ENCODE data around the gene OLFM1. TPM values are rescaled to one million over a fixed set of nuclear protein-coding genes. Genes with fewer than 3 reads are reported as not detected.

OLFM1 gene
- total RNA-seq, 1 donor from 2014 or later, result 5.5 TPM

GRCh38 chr9:135039266-135039870, 48.1 kb upstream of the OLFM1 start:
- Histone ChIP-seq H2AFZ (ENCODE audit: low read depth, low read length) (no peak overlapping the region), H3K27ac (ENCODE audit: low read depth, low read length) (no peak overlapping the region), H3K27me3 (ENCODE audit: insufficient read depth, low read length) (peaks cover 2% of the 10 kb centered on the region), H3K4me2 (ENCODE audit: low read length) (no peak overlapping the region), H4K20me1 (ENCODE audit: insufficient read depth, low read length) (no peaks in the 10 kb centered on the region), H3K79me2 (ENCODE audit: insufficient read depth, low read length) (no peaks in the 10 kb centered on the region), H3K36me3 (ENCODE audit: insufficient read depth, low read length) (no peaks in the 10 kb centered on the region), H3K4me1 (ENCODE audit: insufficient read depth, low read length) (no peaks in the 10 kb centered on the region), H3K9ac (ENCODE audit: low read length) (no peak overlapping the region), H3K9me3 (ENCODE audit: insufficient read depth, low read depth, low read length) (no peaks in the 10 kb centered on the region), H3K4me3 (ENCODE audit: insufficient read depth, low read depth, low read length) (no peak overlapping the region)
- DNase-seq (ENCODE audit: low read depth) (no peak), FAIRE-seq (no peak)
- peaks cover 67% of the 10 kb centered on the region for H3K27me3 Mint-ChIP-seq (ENCODE audit: low read depth, unreplicated experiment)
- TF ChIP-seq EZH2 (IDR thresholded peaks at IDR 0.05; ENCODE audit: insufficient read depth, low read length) (no peak), CTCF (IDR thresholded peaks at IDR 0.05; ENCODE audit: insufficient read depth, low read depth, low read length) (no peak)
- no peak overlapping the region for H3K27ac Mint-ChIP-seq (ENCODE audit: unreplicated experiment)
- H3K4me1 Mint-ChIP-seq (ENCODE audit: low read depth, unreplicated experiment), result no peaks in the 10 kb centered on the region
- no peaks in the 10 kb centered on the region for H3K9me3 Mint-ChIP-seq (ENCODE audit: unreplicated experiment)
- no peaks in the 10 kb centered on the region for H3K36me3 Mint-ChIP-seq (ENCODE audit: low read depth, unreplicated experiment)
- no peak overlapping the region for H3K4me3 Mint-ChIP-seq (ENCODE audit: unreplicated experiment)

GRCh38 chr9:135039916-135040645, 47.4 kb upstream of the OLFM1 start:
- H4K20me1 ChIP-seq (ENCODE audit: insufficient read depth, low read length), result no peaks in the 10 kb centered on the region
- H3K4me2 ChIP-seq (ENCODE audit: low read length), result no peak overlapping the region
- H3K9ac ChIP-seq (ENCODE audit: low read length), result no peak overlapping the region
- H2AFZ ChIP-seq (ENCODE audit: low read depth, low read length), result no peak overlapping the region
- no peaks in the 10 kb centered on the region for H3K4me1 ChIP-seq (ENCODE audit: insufficient read depth, low read length)
- no peak for FAIRE-seq
- peaks cover 2% of the 10 kb centered on the region for H3K27me3 ChIP-seq (ENCODE audit: insufficient read depth, low read length)
- no peaks in the 10 kb centered on the region for H3K36me3 ChIP-seq (ENCODE audit: insufficient read depth, low read length)
- Mint-ChIP-seq H3K9me3 (ENCODE audit: unreplicated experiment) (no peaks in the 10 kb centered on the region), H3K4me3 (ENCODE audit: unreplicated experiment) (no peak overlapping the region), H3K27ac (ENCODE audit: unreplicated experiment) (no peak overlapping the region), H3K4me1 (ENCODE audit: low read depth, unreplicated experiment) (no peaks in the 10 kb centered on the region), H3K27me3 (ENCODE audit: low read depth, unreplicated experiment) (peaks cover 67% of the 10 kb centered on the region), H3K36me3 (ENCODE audit: low read depth, unreplicated experiment) (no peaks in the 10 kb centered on the region)
- H3K9me3 ChIP-seq (ENCODE audit: insufficient read depth, low read depth, low read length), result no peaks in the 10 kb centered on the region
- no peak overlapping the region for H3K27ac ChIP-seq (ENCODE audit: low read depth, low read length)
- no peaks in the 10 kb centered on the region for H3K79me2 ChIP-seq (ENCODE audit: insufficient read depth, low read length)
- no peak overlapping the region for H3K4me3 ChIP-seq (ENCODE audit: insufficient read depth, low read depth, low read length)
- TF ChIP-seq EZH2 (IDR thresholded peaks at IDR 0.05; ENCODE audit: insufficient read depth, low read length) (no peak), CTCF (IDR thresholded peaks at IDR 0.05; ENCODE audit: insufficient read depth, low read depth, low read length) (no peak)
- DNase-seq (ENCODE audit: low read depth), result no peak

- no peak overlapping the region for H3K27ac Mint-ChIP-seq (ENCODE audit: unreplicated experiment)
- Histone ChIP-seq H3K4me3 (ENCODE audit: insufficient read depth, low read depth, low read length) (no peak overlapping the region), H3K4me1 (ENCODE audit: insufficient read depth, low read length) (no peaks in the 10 kb centered on the region), H3K79me2 (ENCODE audit: insufficient read depth, low read length) (no peaks in the 10 kb centered on the region), H4K20me1 (ENCODE audit: insufficient read depth, low read length) (no peaks in the 10 kb centered on the region), H3K27me3 (ENCODE audit: insufficient read depth, low read length) (peaks cover 2% of the 10 kb centered on the region), H3K36me3 (ENCODE audit: insufficient read depth, low read length) (no peaks in the 10 kb centered on the region), H3K9me3 (ENCODE audit: insufficient read depth, low read depth, low read length) (no peaks in the 10 kb centered on the region), H3K9ac (ENCODE audit: low read length) (no peak overlapping the region), H3K4me2 (ENCODE audit: low read length) (no peak overlapping the region), H2AFZ (ENCODE audit: low read depth, low read length) (no peak overlapping the region), H3K27ac (ENCODE audit: low read depth, low read length) (no peak overlapping the region)
- DNase-seq (ENCODE audit: low read depth) (no peak), FAIRE-seq (no peak)
- H3K9me3 Mint-ChIP-seq (ENCODE audit: unreplicated experiment), result no peaks in the 10 kb centered on the region
- TF ChIP-seq CTCF (IDR thresholded peaks at IDR 0.05; ENCODE audit: insufficient read depth, low read depth, low read length) (no peak), EZH2 (IDR thresholded peaks at IDR 0.05; ENCODE audit: insufficient read depth, low read length) (no peak)
- H3K27me3 Mint-ChIP-seq (ENCODE audit: low read depth, unreplicated experiment), result peaks cover 70% of the 10 kb centered on the region
- H3K36me3 Mint-ChIP-seq (ENCODE audit: low read depth, unreplicated experiment), result no peaks in the 10 kb centered on the region
- H3K4me3 Mint-ChIP-seq (ENCODE audit: unreplicated experiment), result no peak overlapping the region
- H3K4me1 Mint-ChIP-seq (ENCODE audit: low read depth, unreplicated experiment), result no peaks in the 10 kb centered on the region
Measured at GRCh38 chr9:135040892-135041291, 46.6 kb upstream of the OLFM1 start.

All from astrocyte (in vitro differentiated cells and primary cell).